LNCAP (cell line): ENCODE measurements around the gene TMLHE.
"Not testable (repeated sequence)": the region's sequence is repeated elsewhere in the genome, so short reads cannot be mapped to it uniquely, and the experiment has no call there.

Experiments
- CTCF ChIP-seq: fragments of 450-650 bp; IDR thresholded peaks from 2 replicates; pipeline ENCODE4 v1.5.1; 2017; ENCODE audit warnings: mild to moderate bottlenecking

The TMLHE gene

GRCh38 chrX:155534800-155535199, 78.0 kb downstream of the TMLHE start:
- no peak for TF ChIP-seq CTCF

- no peak for TF ChIP-seq CTCF
These were observed 98.5 kb downstream of the TMLHE start for GRCh38 chrX:155514225-155514624.

GRCh38 chrX:155505296-155505695, 107.5 kb downstream of the TMLHE start:
- TF ChIP-seq CTCF, result no peak

DNA sequence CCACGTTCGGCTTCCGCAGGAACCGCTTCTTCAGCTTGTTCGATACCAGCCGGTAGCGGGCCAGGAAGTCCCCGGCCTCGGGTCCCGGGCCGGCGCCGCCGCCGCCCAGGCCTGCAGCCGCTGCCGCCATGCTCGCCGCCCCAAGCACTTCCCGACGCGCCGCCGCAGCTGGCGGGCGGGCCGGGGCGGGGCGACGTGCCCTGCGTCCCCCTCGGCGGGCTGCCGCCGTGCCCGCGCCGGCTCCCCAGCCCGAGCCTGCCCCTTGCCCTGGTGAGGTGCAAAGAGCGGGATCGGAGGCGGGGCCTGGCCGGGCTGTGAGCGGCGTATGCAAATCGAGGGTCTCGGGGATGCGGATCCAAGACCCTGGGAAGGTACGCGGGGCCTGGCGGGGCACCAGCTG, 154.3 kb downstream of the TMLHE start, which contains the start of gene F8A3:
Gene F8A3 (minus strand): TSS at position 150 of the 400 bp plus-strand sequence. CDS start 20 bp downstream, at position 130.
- TF ChIP-seq CTCF, result not testable (repeated sequence)

- no peak for TF ChIP-seq CTCF
These were observed 171.7 kb downstream of the TMLHE start for GRCh38 chrX:155441097-155441496.
